IMR-90 (cell line): ENCODE measurements around the gene ATIC. TPM values are rescaled to one million over a fixed set of nuclear protein-coding genes. Genes with fewer than 3 reads are reported as not detected.

Experiments
- ATAC-seq: fragments of 200-7000 bp; cut with Tn5 transposase; 2 replicates; pipeline ENCODE4 v1.9.1; 2020; ENCODE audit warnings: low read depth, mild to moderate bottlenecking, moderate library complexity
- BruUV-seq: library from RNA; stranded (reverse); fragments of 400-500 nt; replicated peaks from 2 replicates; lab custom pipeline; 2021; lab: Mats Ljungman, UMichigan
- CTCF ChIA-PET: fragments of 300-600 bp; formaldehyde crosslinking; extraction: SDS; loops from one replicate; lab custom pipeline; 2021; ENCODE audit warnings: antibody characterized with exemption; lab: Yijun Ruan, JAX
- POLR2A ChIA-PET: fragments of 300-600 bp; sonication (Branson Sonifier 250); formaldehyde crosslinking; loops from one replicate; lab custom pipeline; 2022; ENCODE audit warnings: antibody characterized with exemption; ENCODE audit not compliant: unreplicated experiment; lab: Charles Lee
- DNase-seq: peaks from one replicate; pipeline ENCODE4 v3.0.0; 2013
- H2AFZ ChIP-seq: replicated peaks from 2 replicates; pipeline ENCODE3; 2013; ENCODE audit warnings: low read length, mild to moderate bottlenecking; ENCODE audit not compliant: poor library complexity
- H2AK5ac ChIP-seq: 2 replicates; pipeline ENCODE4 v1.6.1; 2013; ENCODE audit warnings: low read depth, low read length, inconsistent platforms
- H2AK9ac ChIP-seq: replicated peaks from 2 replicates; pipeline ENCODE3; 2013; ENCODE audit warnings: mild to moderate bottlenecking, low read depth, low read length, moderate library complexity; ENCODE audit not compliant: poor library complexity
- H2BK120ac ChIP-seq: 2 replicates; pipeline ENCODE4 v1.6.1; 2013; ENCODE audit warnings: low read depth, low read length, inconsistent platforms
- H2BK15ac ChIP-seq: 3 replicates; pipeline ENCODE4 v1.6.1; 2013; ENCODE audit warnings: low read depth, low read length, inconsistent platforms
- H2BK20ac ChIP-seq: 2 replicates; pipeline ENCODE4 v1.6.1; 2013; ENCODE audit warnings: low read depth, mild to moderate bottlenecking, inconsistent platforms, low read length, moderate library complexity
- H2BK5ac ChIP-seq: 2 replicates; pipeline ENCODE4 v1.6.1; 2013; ENCODE audit warnings: mild to moderate bottlenecking, low read depth, low read length, inconsistent platforms; ENCODE audit not compliant: poor library complexity, severe bottlenecking
- H3K14ac ChIP-seq: replicated peaks from 2 replicates; pipeline ENCODE4 v1.6.1; 2013; ENCODE audit warnings: low read depth, low read length, inconsistent platforms
- H3K18ac ChIP-seq: 2 replicates; pipeline ENCODE4 v1.6.1; 2013; ENCODE audit warnings: low read depth, low read length, control low read depth
- H3K23ac ChIP-seq: 2 replicates; pipeline ENCODE4 v1.6.1; 2013; ENCODE audit warnings: low read depth, low read length, inconsistent platforms
- H3K27ac ChIP-seq: 2 replicates; pipeline ENCODE4 v1.5.1; 2013; ENCODE audit warnings: mild to moderate bottlenecking, control low read depth, low read length; ENCODE audit not compliant: insufficient read depth
- H3K27me3 ChIP-seq: 2 replicates; pipeline ENCODE4 v1.6.1; 2013; ENCODE audit warnings: low read length; ENCODE audit not compliant: control insufficient read depth, insufficient read depth
- H3K36me3 ChIP-seq: 2 replicates; pipeline ENCODE4 v1.6.1; 2013; ENCODE audit warnings: low read length, mixed read lengths; ENCODE audit not compliant: control insufficient read depth, insufficient read depth
- H3K4ac ChIP-seq: 2 replicates; pipeline ENCODE4 v1.6.1; 2013; ENCODE audit warnings: low read depth, low read length, inconsistent platforms
- H3K4me1 ChIP-seq: 2 replicates; pipeline ENCODE4 v1.6.1; 2013; ENCODE audit warnings: low read length, mixed read lengths; ENCODE audit not compliant: control insufficient read depth, insufficient read depth
- H3K4me2 ChIP-seq: 2 replicates; pipeline ENCODE4 v1.6.1; 2013; ENCODE audit warnings: low read depth, mild to moderate bottlenecking, control low read depth, low read length, moderate library complexity
- H3K4me3 ChIP-seq: 2 replicates; pipeline ENCODE4 v1.5.1; 2013; ENCODE audit warnings: low read depth, mild to moderate bottlenecking, control low read depth, low read length, moderate library complexity; ENCODE audit not compliant: insufficient read depth
- H3K56ac ChIP-seq: 2 replicates; pipeline ENCODE4 v1.6.1; 2013; ENCODE audit warnings: low read length, inconsistent platforms; ENCODE audit not compliant: insufficient read depth; ENCODE audit errors: extremely low read depth
- H3K79me1 ChIP-seq, 2 experiments: 2 replicates each; pipeline ENCODE4 v1.6.1; 2013; ENCODE audit warnings: low read length in 2 of 2, inconsistent platforms in 1 of 2, low read depth in 1 of 2
- H3K9ac ChIP-seq: 2 replicates; pipeline ENCODE4 v1.6.1; 2013; ENCODE audit warnings: low read depth, low read length, control low read depth
- H3K9me1 ChIP-seq: 2 replicates; pipeline ENCODE4 v1.6.1; 2013; ENCODE audit warnings: low read length, inconsistent platforms; ENCODE audit not compliant: insufficient read depth
- H3K9me3 ChIP-seq: 2 replicates; pipeline ENCODE4 v1.6.1; 2013; ENCODE audit warnings: low read length; ENCODE audit not compliant: control insufficient read depth, insufficient read depth
- H4K20me1 ChIP-seq: 2 replicates; pipeline ENCODE4 v1.6.1; 2013; ENCODE audit warnings: low read length, inconsistent platforms; ENCODE audit not compliant: insufficient read depth
- H4K5ac ChIP-seq: 2 replicates; pipeline ENCODE4 v1.6.1; 2013; ENCODE audit warnings: mild to moderate bottlenecking, low read depth, low read length, control low read depth
- H4K8ac ChIP-seq, 2 experiments: 2 replicates each; pipeline ENCODE4 v1.6.1; 2013; ENCODE audit warnings: low read depth in 2 of 2, low read length in 2 of 2, control low read depth in 1 of 2, inconsistent platforms in 1 of 2
- H4K91ac ChIP-seq: 2 replicates; pipeline ENCODE4 v1.6.1; 2013; ENCODE audit warnings: low read depth, low read length, inconsistent platforms; ENCODE audit not compliant: insufficient read depth
- BHLHE40 ChIP-seq: fragments of 150-350 bp; IDR thresholded peaks from 2 replicates; pipeline ENCODE4 v1.6.1; 2016; ENCODE audit warnings: mild to moderate bottlenecking, low read depth, low read length
- FOS ChIP-seq: fragments of 150-350 bp; IDR thresholded peaks from 2 replicates; pipeline ENCODE4 v1.6.1; 2016; ENCODE audit warnings: low read depth, low read length
- MAZ ChIP-seq: IDR thresholded peaks from 2 replicates; pipeline ENCODE4 v1.6.1; 2012; ENCODE audit warnings: low read depth, mild to moderate bottlenecking, low read length, improper control_type of control experiment, moderate library complexity, borderline replicate concordance
- MXI1 ChIP-seq: IDR thresholded peaks from 2 replicates; pipeline ENCODE4 v1.6.1; 2012; ENCODE audit warnings: low read depth, mild to moderate bottlenecking, low read length, moderate library complexity, borderline replicate concordance
- NFE2L2 ChIP-seq: fragments of 150-350 bp; IDR thresholded peaks from 2 replicates; pipeline ENCODE4 v1.6.1; 2016; ENCODE audit warnings: low read depth, mild to moderate bottlenecking, low read length
- SMC3 ChIP-seq: fragments of 150-350 bp; IDR thresholded peaks from 2 replicates; pipeline ENCODE4 v1.6.1; 2016; ENCODE audit warnings: low read depth, mild to moderate bottlenecking, antibody characterized with exemption, low read length, moderate library complexity
- WGBS, 2 experiments: methylation state at CpG; one replicate each; pipeline versions ENCODE4 v1.1.5 to v1.1.7; 2013; ENCODE audit warnings: missing lambda C conversion rate in 2 of 2; ENCODE audit not compliant: insufficient read length in 1 of 2; ENCODE audit errors: extremely low coverage in 2 of 2; 5-methylcytosine and 5-hydroxymethylcytosine counted together
- dilution Hi-C: fragments of 300-500 bp; cut with HindIII; formaldehyde crosslinking; loops from one replicate; pipeline ENCODE4 v1.14.3; 2018; ENCODE audit warnings: low sequenced_read_pairs; ENCODE audit not compliant: unreplicated experiment
- in situ Hi-C: fragments of 300-500 bp; cut with MboI; formaldehyde crosslinking; loops from 3 replicates; pipeline ENCODE4 v1.14.3; 2019; ENCODE audit warnings: low sequenced_read_pairs, inconsistent platforms, mixed read lengths
- intact Hi-C: fragments of 100-400 bp; cut with micrococcal nuclease; formaldehyde crosslinking; loops from 2 replicates; pipeline ENCODE4 v1.10.0; 2022
- polyA plus RNA-seq, 3 experiments: library from polyadenylated mRNA; depleted of rRNA; stranded (reverse); fragments of >200 nt; gene quantifications; 2 replicates each; pipeline ENCODE4 v1.2.3, GENCODE V29; 2012; ENCODE audit warnings: low replicate concordance in 1 of 3
- total RNA-seq: library from RNA; depleted of rRNA; stranded (reverse); fragments of >200 nt; gene quantifications from 2 replicates; pipeline ENCODE4 v1.2.3, GENCODE V29; 2012
- TF ChIP-seq, protein P1 (sequence below): fragments of 150-350 bp; IDR thresholded peaks from 2 replicates; pipeline ENCODE4 v1.6.1; 2017; ENCODE audit warnings: mild to moderate bottlenecking, antibody characterized with exemption, low read length, low read depth
- TF ChIP-seq, protein P2 (sequence below): fragments of 150-350 bp; IDR thresholded peaks from 2 replicates; pipeline ENCODE4 v1.6.1; 2016; ENCODE audit warnings: low read depth, mild to moderate bottlenecking, low read length, moderate library complexity, borderline replicate concordance
- TF ChIP-seq, protein P3 (sequence below): conservative IDR thresholded peaks from 2 replicates; pipeline ENCODE4 v1.5.1; 2012; ENCODE audit warnings: mild to moderate bottlenecking, low read depth, low read length, improper control_type of control experiment

ATIC gene
- total and polyA plus RNA-seq, 2 of the 4 experiments (the other 2 are of a cell fraction), result 30.5 to 101 TPM

DNA sequence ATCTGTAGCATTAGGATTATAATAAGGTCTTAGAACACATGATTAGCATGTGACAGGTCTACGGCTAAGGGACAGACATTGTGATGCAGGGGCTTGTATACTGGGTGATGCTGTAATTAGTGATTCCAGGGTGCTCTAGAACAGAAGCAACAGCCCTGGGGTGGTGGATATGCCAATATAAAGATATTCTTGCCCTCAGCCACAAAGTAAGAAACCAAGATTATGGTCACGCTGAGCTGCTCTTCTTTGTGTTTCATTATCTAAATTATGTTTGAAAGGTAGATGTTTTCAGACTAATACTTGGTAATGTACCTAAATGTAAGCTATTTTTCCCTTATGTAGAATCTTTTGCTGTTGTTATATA, 78.7 kb downstream of the ATIC start:
- BruUV-seq, result no TSS peak
- peaks cover 71% of the 10 kb centered on the region for H3K36me3 ChIP-seq
- H3K9me3 ChIP-seq, result no peaks in the 10 kb centered on the region

More for the DNA sequence above, 78.7 kb downstream of the ATIC start:
- dilution Hi-C loops (no loop called here), intact Hi-C loops (no loop called here), in situ Hi-C loops (no loop called here)
- Histone ChIP-seq H4K5ac (no peak overlapping the region), H3K9me1 (no peaks in the 10 kb centered on the region), H3K56ac (no peak overlapping the region), H4K91ac (no peak overlapping the region), H2BK15ac (no peak overlapping the region), H4K20me1 (peaks cover 10% of the 10 kb centered on the region; the same call in 1 of the 2 replicates), H3K4me2 (no peak overlapping the region), H3K79me1 (peaks cover 44 to 63% of the 10 kb centered on the region in 2 experiments), H2AK9ac (no peak overlapping the region), H3K27me3 (no peaks in the 10 kb centered on the region), H3K18ac (no peak overlapping the region), H3K27ac (no peak overlapping the region), H2BK120ac (no peak overlapping the region), H3K23ac (no peak overlapping the region), H2BK20ac (no peak overlapping the region), H2BK5ac (no peak overlapping the region), H2AK5ac (no peak overlapping the region), H3K4me3 (no peak overlapping the region), H4K8ac (0 out of 4 replicates have a peak overlapping the region, but pooled peaks of 1 of the 2 experiments have one; percentile 10), H2AFZ (no peak overlapping the region), H3K9ac (no peak overlapping the region), H3K4me1 (0 out of 2 replicates have a peak, but pooled peaks cover 2% of the 10 kb centered on the region), H3K4ac (no peak overlapping the region), H3K14ac (no peak overlapping the region)
- TF ChIP-seq BHLHE40 (no peak), MAZ (no peak), NFE2L2 (no peak), MXI1 (no peak), SMC3 (no peak), FOS (no peak)
- TF ChIP-seq, protein P1, sequence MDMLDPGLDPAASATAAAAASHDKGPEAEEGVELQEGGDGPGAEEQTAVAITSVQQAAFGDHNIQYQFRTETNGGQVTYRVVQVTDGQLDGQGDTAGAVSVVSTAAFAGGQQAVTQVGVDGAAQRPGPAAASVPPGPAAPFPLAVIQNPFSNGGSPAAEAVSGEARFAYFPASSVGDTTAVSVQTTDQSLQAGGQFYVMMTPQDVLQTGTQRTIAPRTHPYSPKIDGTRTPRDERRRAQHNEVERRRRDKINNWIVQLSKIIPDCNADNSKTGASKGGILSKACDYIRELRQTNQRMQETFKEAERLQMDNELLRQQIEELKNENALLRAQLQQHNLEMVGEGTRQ, result no peak
- TF ChIP-seq, protein P2, sequence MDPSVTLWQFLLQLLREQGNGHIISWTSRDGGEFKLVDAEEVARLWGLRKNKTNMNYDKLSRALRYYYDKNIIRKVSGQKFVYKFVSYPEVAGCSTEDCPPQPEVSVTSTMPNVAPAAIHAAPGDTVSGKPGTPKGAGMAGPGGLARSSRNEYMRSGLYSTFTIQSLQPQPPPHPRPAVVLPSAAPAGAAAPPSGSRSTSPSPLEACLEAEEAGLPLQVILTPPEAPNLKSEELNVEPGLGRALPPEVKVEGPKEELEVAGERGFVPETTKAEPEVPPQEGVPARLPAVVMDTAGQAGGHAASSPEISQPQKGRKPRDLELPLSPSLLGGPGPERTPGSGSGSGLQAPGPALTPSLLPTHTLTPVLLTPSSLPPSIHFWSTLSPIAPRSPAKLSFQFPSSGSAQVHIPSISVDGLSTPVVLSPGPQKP, result no peak
- TF ChIP-seq, protein P3, sequence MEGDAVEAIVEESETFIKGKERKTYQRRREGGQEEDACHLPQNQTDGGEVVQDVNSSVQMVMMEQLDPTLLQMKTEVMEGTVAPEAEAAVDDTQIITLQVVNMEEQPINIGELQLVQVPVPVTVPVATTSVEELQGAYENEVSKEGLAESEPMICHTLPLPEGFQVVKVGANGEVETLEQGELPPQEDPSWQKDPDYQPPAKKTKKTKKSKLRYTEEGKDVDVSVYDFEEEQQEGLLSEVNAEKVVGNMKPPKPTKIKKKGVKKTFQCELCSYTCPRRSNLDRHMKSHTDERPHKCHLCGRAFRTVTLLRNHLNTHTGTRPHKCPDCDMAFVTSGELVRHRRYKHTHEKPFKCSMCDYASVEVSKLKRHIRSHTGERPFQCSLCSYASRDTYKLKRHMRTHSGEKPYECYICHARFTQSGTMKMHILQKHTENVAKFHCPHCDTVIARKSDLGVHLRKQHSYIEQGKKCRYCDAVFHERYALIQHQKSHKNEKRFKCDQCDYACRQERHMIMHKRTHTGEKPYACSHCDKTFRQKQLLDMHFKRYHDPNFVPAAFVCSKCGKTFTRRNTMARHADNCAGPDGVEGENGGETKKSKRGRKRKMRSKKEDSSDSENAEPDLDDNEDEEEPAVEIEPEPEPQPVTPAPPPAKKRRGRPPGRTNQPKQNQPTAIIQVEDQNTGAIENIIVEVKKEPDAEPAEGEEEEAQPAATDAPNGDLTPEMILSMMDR, result no peak
- CTCF ChIA-PET, result interaction anchor here (1.0 kb wide), 1 partner anchor 64 kb away, joined by 4 read pairs; no protein-coding TSS in a partner anchor
- WGBS, 2 experiments, result no CpG with 5 or more reads among the region's 2 CpGs
- POLR2A ChIA-PET, result no interaction called here
- DNase-seq (no peak), ATAC-seq (no peak)
